ENCODE data around the gene SLC25A48.

SLC25A48 gene

GRCh38 chr5:135937245-135937911, 102.9 kb downstream of the SLC25A48 start:
- no peak for DNase-seq
